Ishikawa (cell line): ENCODE results near the gene METTL3.

ENCODE experiments used
- CEBPB ChIP-seq: IDR thresholded peaks from 2 replicates; pipeline ENCODE4 v1.6.1; 2012
- CREB1 ChIP-seq: IDR thresholded peaks from 2 replicates; pipeline ENCODE4 v1.6.1; 2012; ENCODE audit warnings: low read depth
- EGR1 ChIP-seq: IDR thresholded peaks from 2 replicates; pipeline ENCODE4 v1.6.1; 2012
- EP300 ChIP-seq: IDR thresholded peaks from 2 replicates; pipeline ENCODE4 v1.6.1; 2012; ENCODE audit warnings: borderline replicate concordance
- FOXM1 ChIP-seq: IDR thresholded peaks from 2 replicates; pipeline ENCODE4 v1.6.1; 2012; ENCODE audit warnings: low read depth, borderline replicate concordance
- NFIC ChIP-seq: IDR thresholded peaks from 2 replicates; pipeline ENCODE4 v1.6.1; 2012
- RAD21 ChIP-seq: IDR thresholded peaks from 2 replicates; pipeline ENCODE4 v1.6.1; 2012; ENCODE audit warnings: low read depth
- TAF1 ChIP-seq: IDR thresholded peaks from 2 replicates; pipeline ENCODE4 v1.6.1; 2012; ENCODE audit warnings: low read depth, mild to moderate bottlenecking
- TCF12 ChIP-seq: IDR thresholded peaks from 2 replicates; pipeline ENCODE4 v1.6.1; 2012; ENCODE audit warnings: low read depth
- TEAD4 ChIP-seq: IDR thresholded peaks from 2 replicates; pipeline ENCODE4 v1.6.1; 2012
- YY1 ChIP-seq: IDR thresholded peaks from 2 replicates; pipeline ENCODE4 v1.6.1; 2012; ENCODE audit warnings: low read depth
- ZBTB7A ChIP-seq: IDR thresholded peaks from 2 replicates; pipeline ENCODE4 v1.6.1; 2012; ENCODE audit warnings: low read depth
- TF ChIP-seq, protein P1 (sequence below): IDR thresholded peaks from 2 replicates; pipeline ENCODE4 v1.6.1; 2012; ENCODE audit warnings: low read depth, mild to moderate bottlenecking
- TF ChIP-seq, protein P2 (sequence below): IDR thresholded peaks from 2 replicates; pipeline ENCODE4 v1.6.1; 2012
- TF ChIP-seq, protein P3 (sequence below): IDR thresholded peaks from 2 replicates; pipeline ENCODE4 v1.6.1; 2012

The METTL3 gene

GRCh38 chr14:21543521-21543960 lies 32.4 kb upstream of the METTL3 start:
- no peak for TF ChIP-seq EP300
- no peak for TF ChIP-seq RAD21
- TF ChIP-seq EGR1: no peak
- TF ChIP-seq CREB1: no peak
- TF ChIP-seq TAF1: no peak
- no peak for TF ChIP-seq YY1
- no peak for TF ChIP-seq NFIC
- TF ChIP-seq, protein P1, sequence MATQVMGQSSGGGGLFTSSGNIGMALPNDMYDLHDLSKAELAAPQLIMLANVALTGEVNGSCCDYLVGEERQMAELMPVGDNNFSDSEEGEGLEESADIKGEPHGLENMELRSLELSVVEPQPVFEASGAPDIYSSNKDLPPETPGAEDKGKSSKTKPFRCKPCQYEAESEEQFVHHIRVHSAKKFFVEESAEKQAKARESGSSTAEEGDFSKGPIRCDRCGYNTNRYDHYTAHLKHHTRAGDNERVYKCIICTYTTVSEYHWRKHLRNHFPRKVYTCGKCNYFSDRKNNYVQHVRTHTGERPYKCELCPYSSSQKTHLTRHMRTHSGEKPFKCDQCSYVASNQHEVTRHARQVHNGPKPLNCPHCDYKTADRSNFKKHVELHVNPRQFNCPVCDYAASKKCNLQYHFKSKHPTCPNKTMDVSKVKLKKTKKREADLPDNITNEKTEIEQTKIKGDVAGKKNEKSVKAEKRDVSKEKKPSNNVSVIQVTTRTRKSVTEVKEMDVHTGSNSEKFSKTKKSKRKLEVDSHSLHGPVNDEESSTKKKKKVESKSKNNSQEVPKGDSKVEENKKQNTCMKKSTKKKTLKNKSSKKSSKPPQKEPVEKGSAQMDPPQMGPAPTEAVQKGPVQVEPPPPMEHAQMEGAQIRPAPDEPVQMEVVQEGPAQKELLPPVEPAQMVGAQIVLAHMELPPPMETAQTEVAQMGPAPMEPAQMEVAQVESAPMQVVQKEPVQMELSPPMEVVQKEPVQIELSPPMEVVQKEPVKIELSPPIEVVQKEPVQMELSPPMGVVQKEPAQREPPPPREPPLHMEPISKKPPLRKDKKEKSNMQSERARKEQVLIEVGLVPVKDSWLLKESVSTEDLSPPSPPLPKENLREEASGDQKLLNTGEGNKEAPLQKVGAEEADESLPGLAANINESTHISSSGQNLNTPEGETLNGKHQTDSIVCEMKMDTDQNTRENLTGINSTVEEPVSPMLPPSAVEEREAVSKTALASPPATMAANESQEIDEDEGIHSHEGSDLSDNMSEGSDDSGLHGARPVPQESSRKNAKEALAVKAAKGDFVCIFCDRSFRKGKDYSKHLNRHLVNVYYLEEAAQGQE: no peak
- TF ChIP-seq, protein P2, sequence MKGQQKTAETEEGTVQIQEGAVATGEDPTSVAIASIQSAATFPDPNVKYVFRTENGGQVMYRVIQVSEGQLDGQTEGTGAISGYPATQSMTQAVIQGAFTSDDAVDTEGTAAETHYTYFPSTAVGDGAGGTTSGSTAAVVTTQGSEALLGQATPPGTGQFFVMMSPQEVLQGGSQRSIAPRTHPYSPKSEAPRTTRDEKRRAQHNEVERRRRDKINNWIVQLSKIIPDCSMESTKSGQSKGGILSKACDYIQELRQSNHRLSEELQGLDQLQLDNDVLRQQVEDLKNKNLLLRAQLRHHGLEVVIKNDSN: no peak
- TF ChIP-seq FOXM1: no peak
- TF ChIP-seq, protein P3, sequence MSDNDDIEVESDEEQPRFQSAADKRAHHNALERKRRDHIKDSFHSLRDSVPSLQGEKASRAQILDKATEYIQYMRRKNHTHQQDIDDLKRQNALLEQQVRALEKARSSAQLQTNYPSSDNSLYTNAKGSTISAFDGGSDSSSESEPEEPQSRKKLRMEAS: no peak
- TF ChIP-seq TEAD4: no peak
- no peak for TF ChIP-seq CEBPB
- TF ChIP-seq ZBTB7A: no peak
- TF ChIP-seq TCF12: no peak

DNA sequence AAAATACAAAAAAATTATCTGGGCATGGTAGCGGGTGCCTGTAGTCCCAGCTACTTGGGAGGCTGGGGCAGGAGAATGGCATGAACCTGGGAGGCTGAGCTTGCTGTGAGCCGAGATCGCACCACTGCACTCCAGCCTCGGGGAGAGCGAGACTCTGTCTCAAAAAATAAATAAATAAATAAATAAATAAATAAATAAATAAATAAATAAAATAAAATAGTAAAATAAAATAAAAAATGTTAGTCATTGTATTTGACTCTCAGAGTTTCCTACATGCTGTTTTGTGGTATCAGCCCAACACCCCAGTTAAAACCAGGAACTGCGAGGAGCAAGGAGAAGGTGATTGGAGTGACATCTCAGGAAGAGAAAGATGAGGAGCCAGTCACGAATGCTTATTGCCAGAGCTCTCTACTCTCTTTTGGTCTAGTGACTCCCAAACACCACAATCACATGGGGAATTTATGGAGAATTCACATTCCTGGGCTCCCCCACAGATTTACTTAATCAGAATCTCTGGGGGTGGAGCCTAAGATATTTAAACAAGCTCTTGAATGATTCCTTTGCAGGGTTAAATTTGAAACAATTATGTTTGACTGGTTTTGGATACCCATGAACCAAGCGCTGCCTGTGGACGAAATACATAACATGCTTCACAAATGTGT lies 30.4 kb upstream of the METTL3 start:
- TF ChIP-seq TCF12 (no peak), EP300 (no peak), CREB1 (no peak), NFIC (no peak), TEAD4 (no peak), YY1 (no peak), EGR1 (no peak)

DNA sequence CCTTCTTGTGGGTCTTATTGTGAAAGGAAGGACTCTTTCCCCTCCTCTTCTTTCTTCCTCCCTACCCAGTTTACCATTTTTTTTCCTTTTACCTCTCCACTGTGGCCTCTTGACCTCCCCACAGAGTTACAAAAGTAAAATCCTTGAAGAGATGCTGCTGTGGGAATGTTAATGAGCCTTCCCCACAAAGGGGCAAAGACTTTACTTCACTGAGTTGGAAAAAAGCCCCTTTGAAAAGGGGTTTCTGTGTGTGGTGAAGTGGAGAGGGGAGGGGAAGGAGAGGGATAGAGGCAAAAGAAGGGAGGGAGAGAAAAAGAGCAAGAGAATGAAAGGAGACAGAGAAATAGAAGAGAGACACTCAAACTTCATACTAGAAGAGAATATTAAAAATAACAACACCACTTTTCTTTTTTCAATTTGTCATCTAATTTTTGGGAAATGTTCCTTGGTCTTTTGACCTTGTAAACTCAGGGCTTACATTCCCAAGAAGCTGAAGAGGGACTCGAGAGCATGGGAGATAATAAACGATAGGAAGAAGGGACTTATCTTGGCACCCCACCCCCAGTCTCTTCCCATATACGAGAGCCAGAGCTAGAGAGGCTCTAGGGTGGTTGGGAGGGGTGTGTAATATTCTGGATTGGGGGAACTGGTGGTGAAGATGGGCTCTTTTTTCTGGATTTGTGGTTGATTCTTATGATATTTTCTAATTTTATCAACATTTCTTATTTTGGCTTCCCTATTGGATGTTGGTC lies 28.2 kb upstream of the METTL3 start:
- no peak for TF ChIP-seq CEBPB
- TF ChIP-seq TAF1: no peak
- TF ChIP-seq, protein P3: no peak
- TF ChIP-seq, protein P2: no peak
- TF ChIP-seq TCF12: no peak
- TF ChIP-seq CREB1: no peak
- no peak for TF ChIP-seq YY1

DNA sequence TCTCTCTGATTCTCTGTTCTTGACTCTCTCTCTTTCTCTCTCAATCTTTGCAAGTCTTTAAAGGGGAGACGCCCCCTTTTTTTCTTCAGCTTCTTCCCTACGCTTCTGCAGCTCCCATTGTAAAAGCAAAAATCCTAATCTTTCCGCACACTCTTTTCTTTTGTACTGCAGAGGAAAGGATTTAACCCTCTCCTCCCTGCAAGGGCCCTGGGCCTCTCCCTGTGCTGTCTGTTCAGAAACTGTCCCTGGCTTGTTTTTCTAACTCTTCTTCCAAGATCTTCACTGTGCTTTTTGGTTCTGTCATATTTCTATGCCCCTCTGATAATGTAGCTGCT lies 25.9 kb upstream of the METTL3 start:
- no peak for TF ChIP-seq TCF12

DNA sequence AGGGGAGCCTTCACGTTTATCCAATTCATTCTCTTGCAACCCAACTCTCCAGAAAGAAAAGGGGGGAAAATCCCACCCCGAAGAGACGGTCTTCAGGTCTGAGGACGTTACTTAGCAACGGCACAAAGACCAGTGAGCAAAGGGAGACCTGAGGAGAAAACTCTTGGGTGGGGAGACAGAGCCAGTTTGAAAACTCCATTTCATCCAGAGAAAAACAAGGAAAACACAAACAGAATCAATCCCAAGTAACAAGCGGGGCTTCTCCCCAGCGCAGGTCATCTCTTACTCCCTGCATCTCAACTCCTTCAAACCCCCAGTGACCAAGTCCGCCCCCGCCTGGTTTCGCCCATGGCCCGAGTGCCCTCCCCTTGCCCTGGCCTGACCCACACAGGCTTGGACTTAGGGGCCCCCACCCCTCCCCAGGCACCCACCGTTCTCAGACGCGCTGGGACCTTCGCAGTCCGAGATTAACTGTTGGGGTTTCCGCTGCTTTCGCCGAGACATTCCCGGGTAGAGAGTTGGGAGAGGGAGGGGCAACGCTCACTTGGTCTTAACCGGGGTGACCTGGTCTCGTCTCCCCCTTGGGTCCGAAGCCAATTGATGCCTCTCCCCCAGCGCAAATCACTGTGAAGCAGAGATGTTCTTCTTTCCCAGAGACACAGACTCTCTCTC lies 25.4 kb upstream of the METTL3 start:
- TF ChIP-seq FOXM1: no peak
- no peak for TF ChIP-seq EGR1
- no peak for TF ChIP-seq CREB1
- no peak for TF ChIP-seq EP300
- TF ChIP-seq TCF12: no peak
- no peak for TF ChIP-seq RAD21
- TF ChIP-seq CEBPB: no peak
- TF ChIP-seq TEAD4: no peak
- TF ChIP-seq, protein P2: no peak
- TF ChIP-seq, protein P3: no peak
- TF ChIP-seq, protein P1: no peak
- no peak for TF ChIP-seq NFIC
- no peak for TF ChIP-seq ZBTB7A
- TF ChIP-seq TAF1: no peak
- no peak for TF ChIP-seq YY1
